Stimulated activated naive B cell treated with anti-CD40 and anti-IgM and Interleukin-4, amounts not matched to agents 10 μg/mL and 1 μg/mL and 100 μg/mL, for 72 hours (primary cell): ENCODE data around the gene NPFF.
A peak's percentile ranks its signal among the peaks of the same experiment; 100 is the strongest.

ENCODE experiments used
- ATAC-seq, 2 donors: fragments of 150-1000 bp; cut with Tn5 transposase; replicated peaks; 2 replicates each; pipeline ENCODE4 v1.10.0; 2021; ENCODE audit warnings: moderate library complexity in 1 of 2
- DNase-seq: peaks from one replicate; pipeline ENCODE4 v3.0.0; 2021
- H3K27ac Mint-ChIP-seq: one replicate; pipeline ENCODE4 v1.8.0; 2022; ENCODE audit warnings: mild to moderate bottlenecking, mixed read lengths
- H3K27me3 Mint-ChIP-seq, 2 donors: one replicate each; pipeline ENCODE4 v1.8.0; 2022; ENCODE audit warnings: mixed read lengths in 2 of 2
- H3K36me3 Mint-ChIP-seq, 2 donors: one replicate each; pipeline ENCODE4 v1.8.0; 2022; ENCODE audit warnings: mixed read lengths in 2 of 2, mild to moderate bottlenecking in 1 of 2
- H3K4me1 Mint-ChIP-seq, 2 donors: one replicate each; pipeline ENCODE4 v1.8.0; 2022; ENCODE audit warnings: mixed read lengths in 2 of 2, mild to moderate bottlenecking in 1 of 2
- H3K4me3 Mint-ChIP-seq, 2 donors: one replicate each; pipeline ENCODE4 v1.8.0; 2022; ENCODE audit warnings: mild to moderate bottlenecking in 2 of 2, mixed read lengths in 2 of 2, moderate library complexity in 1 of 2
- H3K9me3 Mint-ChIP-seq, 2 donors: one replicate each; pipeline ENCODE4 v1.8.0; 2022; ENCODE audit warnings: mixed read lengths in 2 of 2, mild to moderate bottlenecking in 1 of 2

The NPFF gene

DNA sequence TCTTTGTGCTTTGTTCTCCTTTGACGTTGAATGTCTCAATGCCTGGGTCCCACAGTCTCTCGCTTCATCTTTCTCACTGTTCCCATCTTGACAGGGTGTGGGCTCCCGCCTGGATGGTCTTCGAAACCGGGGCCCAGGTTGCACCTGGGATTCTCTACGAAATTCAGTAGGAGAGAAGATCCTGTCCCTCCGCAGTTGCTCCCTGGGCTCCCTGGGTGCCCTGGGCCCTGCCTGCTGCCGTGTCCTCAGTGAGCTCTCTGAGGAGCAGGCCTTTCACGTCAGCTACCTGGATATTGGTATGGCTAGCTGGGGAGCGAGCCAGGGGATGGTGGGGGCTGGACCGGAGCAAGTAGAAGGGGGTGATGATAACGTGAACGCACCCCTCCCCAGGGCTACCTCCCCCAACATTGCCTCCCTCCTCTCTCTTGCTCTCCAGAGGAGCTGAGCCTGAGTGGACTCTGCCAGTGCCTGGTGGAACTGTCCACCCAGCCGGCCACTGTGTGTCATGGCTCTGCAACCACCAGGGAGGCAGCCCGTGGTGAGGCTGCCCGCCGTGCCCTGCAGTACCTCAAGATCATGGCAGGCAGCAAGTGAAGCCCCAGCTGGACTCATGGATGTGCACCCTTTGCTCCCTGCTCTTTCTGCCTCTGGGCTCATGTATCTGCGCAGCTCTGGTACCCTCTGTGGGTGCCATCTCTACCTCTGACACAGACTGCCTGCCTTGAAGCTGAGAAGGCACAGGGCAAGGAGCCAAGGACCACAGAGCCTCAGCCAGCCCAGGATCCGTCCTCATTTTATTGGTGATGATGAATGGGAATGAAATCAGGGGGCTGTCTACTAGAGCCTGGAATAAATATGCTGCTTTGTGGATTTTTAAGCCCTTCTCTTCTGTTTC lies 1.5 kb downstream of the NPFF start:
- Mint-ChIP-seq H3K4me1 (peaks cover 23 to 38% of the 10 kb centered on the region in 2 donors), H3K27ac (peak overlapping the region; percentile 83), H3K27me3 (no peaks in the 10 kb centered on the region), H3K9me3 (peaks cover 0 to 4% of the 10 kb centered on the region in 2 donors), H3K36me3 (peaks cover 31 to 44% of the 10 kb centered on the region in 2 donors), H3K4me3 (no peak overlapping the region)
- ATAC-seq (no peak), DNase-seq (no peak)

DNA sequence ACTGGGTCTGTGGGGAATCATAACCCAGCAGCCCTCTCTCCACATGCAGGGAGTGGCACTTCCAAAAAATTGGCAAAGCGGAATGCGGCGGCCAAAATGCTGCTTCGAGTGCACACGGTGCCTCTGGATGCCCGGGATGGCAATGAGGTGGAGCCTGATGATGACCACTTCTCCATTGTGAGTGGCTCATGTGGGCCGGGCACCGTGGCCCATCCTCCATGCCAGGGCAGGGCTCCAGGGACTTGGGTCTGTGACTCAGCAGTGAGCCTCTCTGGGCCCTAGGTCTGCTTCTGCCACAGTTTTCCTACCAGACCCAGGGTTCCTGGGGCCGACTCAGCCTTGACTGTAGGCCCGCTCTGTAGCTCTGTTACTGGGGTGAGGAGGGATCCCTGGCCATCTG lies 2.2 kb downstream of the NPFF start:
- no peaks in the 10 kb centered on the region for H3K27me3 Mint-ChIP-seq
- H3K4me3 Mint-ChIP-seq, result peak overlapping the region in 1 of 2 donors; percentile 12
- H3K4me1 Mint-ChIP-seq, result peaks cover 24 to 41% of the 10 kb centered on the region in 2 donors
- H3K36me3 Mint-ChIP-seq, result peaks cover 30 to 44% of the 10 kb centered on the region in 2 donors
- ATAC-seq (no peak), DNase-seq (no peak)
- H3K27ac Mint-ChIP-seq, result peak overlapping the region; percentile 37
- peaks cover 0 to 4% of the 10 kb centered on the region in 2 donors for H3K9me3 Mint-ChIP-seq

DNA sequence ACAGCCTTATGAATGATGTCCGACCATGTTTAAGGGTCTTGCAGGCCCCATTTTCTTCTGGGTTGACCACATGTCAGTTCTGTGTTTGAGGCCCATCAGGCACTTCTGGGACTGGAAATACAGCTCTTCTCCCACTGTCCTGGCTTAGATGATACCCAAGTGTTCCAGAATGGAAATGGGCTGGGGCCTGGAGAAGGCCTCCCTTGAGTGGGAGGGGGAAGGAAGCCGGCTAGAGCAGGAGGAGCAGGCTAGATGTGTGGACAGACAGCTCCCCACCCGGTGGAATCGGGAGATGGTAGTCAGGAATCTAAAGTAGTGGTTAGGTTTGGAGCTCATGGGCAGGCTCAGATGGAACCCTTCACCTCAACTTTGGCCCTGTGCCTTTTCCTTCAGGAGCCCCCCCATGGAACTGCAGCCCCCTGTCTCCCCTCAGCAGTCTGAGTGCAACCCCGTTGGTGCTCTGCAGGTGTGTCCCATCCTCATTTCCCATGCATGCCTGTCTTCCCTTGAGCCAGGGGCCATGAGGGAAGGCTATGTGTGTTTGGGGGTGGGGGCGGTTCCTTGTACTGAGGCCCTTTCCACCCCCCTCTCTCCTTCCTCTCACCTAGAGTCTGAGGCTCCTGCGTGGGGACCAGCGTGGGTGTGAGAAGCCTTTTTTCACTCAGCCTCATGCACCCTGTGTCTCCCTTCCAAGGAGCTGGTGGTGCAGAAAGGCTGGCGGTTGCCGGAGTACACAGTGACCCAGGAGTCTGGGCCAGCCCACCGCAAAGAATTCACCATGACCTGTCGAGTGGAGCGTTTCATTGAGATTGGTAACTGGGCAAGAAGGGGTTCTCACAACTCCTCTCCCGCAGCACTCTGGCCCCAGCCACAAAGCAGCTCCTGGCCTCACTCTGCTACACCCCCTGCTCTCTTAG lies 3.0 kb downstream of the NPFF start:
- H3K27ac Mint-ChIP-seq, result peak overlapping the region; percentile 37
- H3K27me3 Mint-ChIP-seq, result no peaks in the 10 kb centered on the region
- H3K4me3 Mint-ChIP-seq, result peak overlapping the region in 1 of 2 donors; percentile 12

DNA sequence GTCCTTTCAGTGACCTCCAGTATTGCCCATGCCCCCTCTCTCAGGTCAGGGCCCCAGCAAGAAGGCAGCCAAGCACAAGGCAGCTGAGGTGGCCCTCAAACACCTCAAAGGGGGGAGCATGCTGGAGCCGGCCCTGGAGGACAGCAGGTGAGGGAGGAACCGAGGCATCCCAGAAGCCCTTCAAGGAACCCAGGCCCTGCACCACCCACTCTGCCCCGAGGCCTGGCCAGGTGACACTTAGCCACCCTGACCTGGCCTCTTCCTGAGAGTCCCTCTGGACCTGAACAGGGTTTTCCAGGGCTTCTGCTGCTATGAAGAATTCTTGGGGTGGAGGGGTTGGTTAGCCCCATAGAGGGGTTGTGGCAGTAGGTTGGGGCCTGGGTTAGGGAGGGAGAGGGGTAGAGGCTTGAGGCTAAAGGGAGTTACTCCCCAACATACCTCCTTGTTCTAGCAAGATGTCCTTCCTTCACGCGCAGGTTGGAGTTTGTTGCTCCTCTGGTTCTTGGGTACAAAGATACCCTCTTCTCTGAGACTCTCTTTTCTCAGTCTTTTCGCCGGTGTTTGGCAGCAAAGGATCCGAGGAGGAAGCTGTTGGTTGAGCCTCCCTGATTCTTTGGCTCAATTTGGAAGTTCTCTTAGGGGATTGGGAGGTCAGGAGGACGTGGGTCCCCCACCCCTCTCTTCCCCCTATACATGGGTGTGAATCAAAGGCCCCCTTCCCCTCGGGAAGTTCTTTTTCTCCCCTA lies 4.1 kb downstream of the NPFF start:
- DNase-seq (no peak), ATAC-seq (no peak)
- Mint-ChIP-seq H3K9me3 (peaks cover 0 to 4% of the 10 kb centered on the region in 2 donors), H3K36me3 (peaks cover 28 to 41% of the 10 kb centered on the region in 2 donors), H3K27me3 (no peaks in the 10 kb centered on the region), H3K4me3 (peak overlapping the region in 1 of 2 donors; percentile 2), H3K27ac (peak overlapping the region; percentile 5), H3K4me1 (peaks cover 33 to 51% of the 10 kb centered on the region in 2 donors)

More for the DNA sequence above, 3.0 kb downstream of the NPFF start:
- no peak for DNase-seq
- peaks cover 0 to 4% of the 10 kb centered on the region in 2 donors for H3K9me3 Mint-ChIP-seq
- ATAC-seq, result no peak
- H3K36me3 Mint-ChIP-seq, result peaks cover 30 to 44% of the 10 kb centered on the region in 2 donors
- H3K4me1 Mint-ChIP-seq, result peaks cover 28 to 46% of the 10 kb centered on the region in 2 donors

DNA sequence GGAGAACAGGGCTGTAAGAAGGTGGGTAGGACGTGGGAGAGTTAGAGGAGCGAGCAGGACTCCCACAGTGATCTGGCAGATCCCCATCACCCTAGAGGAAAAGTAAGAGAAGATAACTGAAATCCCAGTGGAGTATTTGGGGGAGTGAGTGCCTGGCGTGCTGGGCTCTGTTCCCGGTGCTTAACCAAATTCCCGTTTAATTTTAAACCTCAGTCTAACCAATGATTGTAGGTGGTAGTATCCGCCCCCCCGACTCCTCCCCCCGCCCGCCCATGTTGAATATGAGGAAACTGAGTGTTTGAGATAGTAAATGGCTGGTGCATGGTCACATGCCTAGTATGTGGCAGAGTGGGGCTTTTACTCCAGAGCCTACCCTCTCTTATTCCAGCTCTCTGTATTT lies 5.0 kb downstream of the NPFF start:
- Mint-ChIP-seq H3K27me3 (no peaks in the 10 kb centered on the region), H3K9me3 (peaks cover 0 to 4% of the 10 kb centered on the region in 2 donors), H3K36me3 (peaks cover 23 to 38% of the 10 kb centered on the region in 2 donors), H3K4me3 (peak overlapping the region; percentile 85 to 86), H3K27ac (no peak overlapping the region), H3K4me1 (peaks cover 32 to 54% of the 10 kb centered on the region in 2 donors)
- no peak for ATAC-seq
- no peak for DNase-seq

DNA sequence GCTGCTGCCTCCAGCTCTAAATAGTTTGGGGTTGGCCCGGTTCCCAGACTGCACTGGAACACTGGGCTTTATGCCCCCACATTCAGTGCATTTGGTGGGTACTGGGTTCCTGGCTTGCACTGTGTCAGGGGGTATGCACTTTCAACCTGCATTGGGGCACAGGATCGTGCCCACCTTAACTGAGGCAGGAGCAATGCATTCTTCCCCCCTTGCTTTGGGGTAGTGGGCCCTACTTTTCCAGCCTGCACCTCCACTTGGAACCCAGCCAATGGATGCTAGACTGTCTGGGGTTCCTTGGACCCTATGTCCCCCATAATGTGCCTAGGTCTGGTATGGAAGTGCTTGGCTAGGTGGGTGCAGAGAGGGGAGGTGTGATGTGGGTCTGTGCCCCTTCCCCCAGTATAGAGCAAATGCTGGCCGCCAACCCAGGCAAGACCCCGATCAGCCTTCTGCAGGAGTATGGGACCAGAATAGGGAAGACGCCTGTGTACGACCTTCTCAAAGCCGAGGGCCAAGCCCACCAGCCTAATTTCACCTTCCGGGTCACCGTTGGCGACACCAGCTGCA lies 5.6 kb downstream of the NPFF start:
- peaks cover 32 to 54% of the 10 kb centered on the region in 2 donors for H3K4me1 Mint-ChIP-seq
- ATAC-seq, result no peak
- no peaks in the 10 kb centered on the region for H3K27me3 Mint-ChIP-seq
- peak overlapping the region; percentile 99 for H3K27ac Mint-ChIP-seq
- H3K4me3 Mint-ChIP-seq, result peak overlapping the region; percentile 85 to 86
- no peak for DNase-seq
- peaks cover 20 to 31% of the 10 kb centered on the region in 2 donors for H3K36me3 Mint-ChIP-seq
- H3K9me3 Mint-ChIP-seq, result peaks cover 0 to 4% of the 10 kb centered on the region in 2 donors

DNA sequence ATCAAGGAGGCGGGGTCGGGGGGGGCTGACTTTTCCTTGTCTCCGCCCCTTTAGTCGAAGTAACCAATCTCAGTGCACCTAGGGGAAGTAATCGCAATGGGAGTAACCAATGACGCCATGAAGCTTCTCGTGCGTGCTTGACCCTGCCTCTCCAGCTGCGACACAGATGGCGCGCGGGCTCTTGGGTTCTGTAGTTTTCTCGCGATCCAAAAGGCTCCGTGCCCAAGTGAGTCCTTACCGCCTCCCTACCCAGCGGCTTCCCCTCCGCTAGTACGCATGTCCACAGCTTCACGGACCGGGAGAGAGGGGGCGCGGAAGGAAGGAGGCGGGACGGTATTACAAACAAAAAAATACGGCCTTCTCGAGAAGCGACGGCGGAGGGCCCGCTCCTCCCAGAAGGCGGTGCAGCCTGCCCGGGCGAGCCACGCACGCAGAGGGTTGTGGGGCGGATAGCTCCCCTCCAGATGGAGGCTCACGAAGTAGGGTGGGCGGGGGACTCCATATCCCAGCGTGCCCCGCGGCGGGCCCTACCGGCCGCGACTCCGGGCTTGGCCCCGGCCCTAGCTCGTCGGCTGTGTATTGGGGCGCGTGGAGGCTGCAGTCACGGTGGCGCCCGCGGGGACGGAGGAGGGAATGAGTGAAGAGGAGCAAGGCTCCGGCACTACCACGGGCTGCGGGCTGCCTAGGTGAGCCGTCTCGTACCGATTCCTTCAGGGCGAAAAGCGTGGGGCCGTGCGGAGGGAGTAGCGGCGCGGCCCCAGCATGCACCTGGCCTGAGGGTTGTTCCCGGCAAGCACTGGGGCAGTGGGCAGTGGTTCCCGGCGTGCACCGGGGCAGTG lies 6.3 kb downstream of the NPFF start, which contains the start of gene TARBP2:
Gene TARBP2, plus strand, starts transcription at position 508 of the 839 bp plus-strand sequence. Its CDS starts 126 bp downstream, at position 634.
- peak within 1 kb of the TSS; percentile 85 to 86 for H3K4me3 Mint-ChIP-seq
- H3K27ac Mint-ChIP-seq, result peak within 1 kb of the TSS; percentile 99
- DNase-seq (peak; percentile 96), ATAC-seq (peak; percentile 82 to 84)
- peaks cover 32 to 54% of the 10 kb centered on the region in 2 donors for H3K4me1 Mint-ChIP-seq
- no peaks in the 10 kb centered on the region for H3K27me3 Mint-ChIP-seq
- peaks cover 20 to 31% of the 10 kb centered on the region in 2 donors for H3K36me3 Mint-ChIP-seq
- H3K9me3 Mint-ChIP-seq, result peaks cover 0 to 4% of the 10 kb centered on the region in 2 donors

DNA sequence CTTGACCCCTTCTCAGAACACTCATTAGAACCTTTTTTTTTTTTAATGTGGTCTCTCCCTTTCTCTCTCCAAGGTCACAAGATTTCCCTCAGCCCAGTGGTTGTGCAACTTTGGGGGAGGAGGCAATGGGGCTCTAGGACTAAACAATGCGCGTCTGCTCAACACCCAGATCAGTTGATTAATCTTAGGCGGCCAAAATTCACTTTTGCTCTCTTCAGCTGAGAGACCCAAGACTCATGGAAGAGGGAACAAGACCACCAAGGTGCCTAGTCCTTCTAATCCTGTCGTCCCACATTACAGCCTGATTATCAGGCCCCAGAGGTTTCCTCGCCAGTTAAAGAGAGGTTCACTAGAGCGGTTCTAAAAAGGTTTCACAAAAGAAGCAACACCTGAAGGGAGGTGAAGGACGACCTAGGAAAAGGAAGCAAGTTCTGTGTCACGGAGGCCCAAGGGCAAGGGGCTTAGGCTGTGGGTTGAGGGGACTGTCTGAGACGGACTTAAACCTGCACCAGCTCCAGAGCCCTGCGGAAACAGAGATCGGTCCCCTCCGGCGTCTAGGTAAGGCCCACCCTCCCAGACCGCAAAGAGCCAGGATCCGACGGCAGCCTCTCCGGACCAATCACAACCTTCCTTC lies 7.0 kb downstream of the NPFF start:
- DNase-seq (no peak), ATAC-seq (no peak)
- Mint-ChIP-seq H3K9me3 (peaks cover 0 to 4% of the 10 kb centered on the region in 2 donors), H3K4me1 (peaks cover 28 to 51% of the 10 kb centered on the region in 2 donors), H3K4me3 (peak overlapping the region; percentile 85 to 86), H3K27me3 (no peaks in the 10 kb centered on the region), H3K36me3 (peaks cover 12 to 25% of the 10 kb centered on the region in 2 donors), H3K27ac (peak overlapping the region; percentile 99)

DNA sequence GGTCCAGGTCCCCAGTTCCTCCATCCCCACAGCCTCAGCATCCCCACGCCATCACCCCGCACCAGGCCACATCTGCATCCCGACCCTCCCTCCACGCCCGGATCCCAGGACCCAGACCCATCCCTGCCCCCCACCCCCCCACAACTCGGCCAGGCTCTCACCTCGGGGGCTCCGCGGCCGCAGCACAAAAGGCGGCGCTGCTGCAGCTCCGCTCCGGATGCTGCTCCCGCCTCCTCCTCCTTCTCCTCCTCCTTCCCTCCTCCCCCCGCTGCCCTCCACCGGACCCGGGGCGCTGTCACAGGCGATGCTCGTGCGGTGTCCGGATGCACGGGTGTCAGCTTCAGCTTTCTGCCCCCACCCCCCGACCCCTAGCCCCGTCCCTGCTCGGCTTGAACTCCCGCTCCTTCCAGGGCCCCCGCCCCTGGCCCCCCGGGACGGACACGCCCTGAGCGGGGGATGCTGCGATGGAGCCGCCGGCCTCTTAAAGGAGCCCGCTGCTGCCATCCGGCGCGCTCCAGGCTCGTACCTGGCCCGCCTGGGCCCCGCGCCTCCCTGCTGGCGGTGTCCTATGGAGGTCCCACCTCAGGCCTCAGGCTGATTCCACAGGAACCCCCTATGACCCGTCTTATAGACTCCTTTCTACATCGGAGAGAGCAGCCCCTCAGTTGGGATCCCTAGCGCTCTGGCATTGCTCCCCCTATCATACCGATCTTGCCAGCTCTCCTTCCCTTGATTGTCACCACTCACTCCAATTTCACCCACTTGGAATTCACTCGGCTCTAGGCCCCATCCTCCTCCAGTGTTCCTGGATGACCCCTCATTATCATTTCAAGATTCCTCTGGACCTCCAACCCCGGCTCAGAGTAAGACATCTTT lies 7.8 kb downstream of the NPFF start, which contains the start of gene MAP3K12:
Gene MAP3K12, minus strand, starts transcription at position 193 of the 876 bp plus-strand sequence. CDS start 12,067 bp downstream, outside the sequence.
- Mint-ChIP-seq H3K4me3 (peak within 1 kb of the TSS; percentile 85 to 86), H3K4me1 (peaks cover 25 to 43% of the 10 kb centered on the region in 2 donors), H3K9me3 (peaks cover 0 to 4% of the 10 kb centered on the region in 2 donors), H3K36me3 (peaks cover 7 to 19% of the 10 kb centered on the region in 2 donors), H3K27ac (peak within 1 kb of the TSS; percentile 99), H3K27me3 (no peaks in the 10 kb centered on the region)
- DNase-seq, result peak; percentile 54
- ATAC-seq, result no peak

DNA sequence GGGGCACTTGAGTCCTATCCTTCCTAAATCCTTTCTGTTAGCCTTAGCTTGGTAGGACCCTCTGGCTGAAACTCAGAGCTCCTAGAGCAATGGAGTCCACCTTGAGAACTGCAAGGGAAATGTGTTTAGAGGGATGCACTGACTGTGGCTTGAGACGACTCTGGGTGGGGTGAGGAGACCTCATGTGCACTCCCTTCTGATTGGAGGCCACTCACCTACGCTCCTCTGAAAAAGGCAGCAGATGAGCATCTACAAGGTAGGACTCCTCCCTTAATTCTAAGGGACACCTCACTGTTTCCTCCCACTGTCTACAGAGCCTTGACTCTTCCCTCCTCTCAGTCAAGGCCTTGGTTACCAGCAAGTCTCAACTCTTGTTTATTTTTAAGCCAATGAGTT lies 9.1 kb downstream of the NPFF start:
- peak overlapping the region; percentile 85 to 86 for H3K4me3 Mint-ChIP-seq
- H3K4me1 Mint-ChIP-seq, result peaks cover 28 to 49% of the 10 kb centered on the region in 2 donors
- peaks cover 0 to 4% of the 10 kb centered on the region in 2 donors for H3K9me3 Mint-ChIP-seq
- peaks cover 4 to 7% of the 10 kb centered on the region in 2 donors for H3K36me3 Mint-ChIP-seq
- DNase-seq (no peak), ATAC-seq (no peak)
- peak overlapping the region; percentile 89 for H3K27ac Mint-ChIP-seq
- no peaks in the 10 kb centered on the region for H3K27me3 Mint-ChIP-seq

DNA sequence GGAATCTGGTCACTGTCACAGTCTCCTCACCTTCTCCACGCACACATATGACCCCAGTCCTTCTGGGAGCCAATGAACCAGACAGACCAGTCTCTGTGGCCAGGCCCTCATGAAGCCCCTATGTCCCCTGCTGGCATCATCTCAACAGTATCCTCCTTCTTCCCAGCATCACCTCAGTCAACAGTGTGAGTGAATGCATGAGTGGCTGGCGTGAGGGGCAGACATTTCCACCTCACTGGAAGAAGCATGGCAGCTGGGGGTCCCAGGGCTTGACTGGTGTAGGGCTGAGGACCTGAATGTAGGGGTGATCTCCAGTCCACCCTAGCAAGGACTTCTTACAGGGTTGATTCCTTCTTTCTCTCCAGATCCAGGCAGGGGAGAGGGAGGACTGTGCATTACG lies 9.8 kb downstream of the NPFF start:
- Mint-ChIP-seq H3K4me1 (peaks cover 30 to 50% of the 10 kb centered on the region in 2 donors), H3K4me3 (no peak overlapping the region)

More for the DNA sequence above, 9.8 kb downstream of the NPFF start:
- no peak for ATAC-seq
- Mint-ChIP-seq H3K9me3 (peaks cover 0 to 4% of the 10 kb centered on the region in 2 donors), H3K36me3 (peaks cover 4 to 7% of the 10 kb centered on the region in 2 donors), H3K27me3 (no peaks in the 10 kb centered on the region), H3K27ac (no peak overlapping the region)
- no peak for DNase-seq
